HG02678 (cell line): Measurements from ENCODE around the gene GLOD4.
"Not testable (repeated sequence)": the region's sequence is repeated elsewhere in the genome, so short reads cannot be mapped to it uniquely, and the experiment has no call there.

ENCODE experiments used
- ATAC-seq: cut with Tn5 transposase; IDR thresholded peaks from one replicate; pipeline ENCODE4 v1.9.1; 2021; ENCODE audit warnings: mild to moderate bottlenecking, moderate library complexity; ENCODE audit not compliant: unreplicated experiment

Gene GLOD4

DNA sequence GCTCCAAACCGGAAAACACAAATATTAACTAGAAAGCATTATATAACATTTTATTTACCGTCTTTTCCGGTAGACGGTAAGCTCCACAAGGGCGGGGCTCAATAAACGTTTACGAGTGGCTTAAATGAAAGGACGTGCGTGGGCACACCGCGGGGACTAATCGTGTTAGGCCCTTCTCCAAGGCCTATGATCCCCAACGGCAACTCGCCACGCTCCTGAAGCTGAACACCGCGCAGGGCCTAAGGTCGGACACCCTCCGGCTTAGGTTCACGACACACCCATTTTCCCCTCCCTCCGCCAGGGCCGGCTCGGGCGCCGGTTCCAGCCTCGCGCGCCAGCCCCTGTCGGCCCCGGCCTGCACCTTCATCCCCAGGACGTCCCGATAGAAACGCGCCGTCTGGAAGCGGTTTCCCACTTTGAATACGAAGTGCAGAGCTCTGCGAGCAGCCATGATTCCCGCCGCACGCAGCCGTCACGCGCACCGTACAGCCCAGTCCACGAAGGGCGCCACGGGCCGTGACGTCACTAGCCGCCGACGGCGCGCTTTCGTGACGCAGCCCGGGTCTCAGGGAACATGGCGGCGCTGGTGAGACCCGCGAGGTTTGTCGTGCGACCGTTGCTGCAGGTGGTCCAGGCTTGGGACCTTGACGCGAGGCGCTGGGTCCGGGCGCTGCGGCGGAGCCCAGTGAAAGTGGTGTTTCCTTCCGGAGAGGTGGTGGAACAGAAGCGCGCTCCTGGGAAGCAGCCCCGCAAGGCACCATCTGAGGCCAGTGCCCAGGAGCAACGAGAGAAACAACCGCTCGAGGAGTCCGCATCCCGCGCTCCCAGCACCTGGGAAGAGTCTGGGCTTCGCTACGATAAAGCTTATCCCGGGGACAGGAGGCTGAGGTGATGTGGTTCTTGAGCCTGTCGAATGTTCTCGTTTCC, at the start of gene GLOD4, which contains the start of gene MRM3:
Gene GLOD4 (minus strand): TSS at position 476 of the 927 bp plus-strand sequence. CDS start 25 bp downstream, at position 451.
Gene MRM3 (plus strand): TSS at position 549 of the 927 bp plus-strand sequence. CDS start 26 bp downstream, at position 575.
- ATAC-seq = peak; percentile 95

DNA sequence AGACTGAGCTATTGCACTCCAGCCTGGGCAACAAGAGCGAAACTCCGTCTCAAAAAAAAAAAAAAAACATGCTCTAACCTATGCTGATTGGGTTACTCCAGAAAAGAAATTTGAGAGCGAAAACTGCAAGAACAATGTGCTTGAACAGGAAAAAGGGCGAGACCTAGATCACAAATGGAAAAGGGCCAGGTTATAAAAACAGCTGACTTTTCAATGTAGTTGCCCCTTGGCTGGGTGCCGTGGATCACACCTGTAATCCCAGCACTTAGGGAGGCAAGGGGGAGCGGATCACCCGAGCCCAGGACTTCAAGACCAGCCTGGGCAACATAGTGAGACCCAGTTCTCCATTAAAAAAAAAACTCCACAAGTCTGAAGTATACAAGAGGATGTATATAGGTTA, 48.9 kb upstream of the GLOD4 start:
- ATAC-seq = no peak

DNA sequence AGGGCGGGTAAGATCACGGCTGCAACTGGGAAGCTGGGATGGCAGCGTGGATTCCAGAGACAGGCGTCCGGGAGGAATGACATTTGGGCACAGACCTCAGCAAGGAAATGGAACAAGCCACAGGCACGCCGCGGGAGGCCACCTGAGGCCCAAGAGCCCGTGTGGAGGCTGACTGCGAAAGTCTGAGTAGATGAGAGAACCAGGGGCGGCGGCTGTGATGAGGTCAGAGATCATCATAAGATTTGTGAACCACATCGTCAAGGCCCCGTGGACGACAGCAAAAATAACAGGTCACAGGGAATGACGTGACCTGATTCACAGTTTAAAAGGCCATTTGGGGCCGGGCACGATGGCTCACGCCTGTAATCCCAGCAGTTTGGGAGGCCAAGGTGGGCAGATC, 48.3 kb upstream of the GLOD4 start:
- ATAC-seq = no peak

DNA sequence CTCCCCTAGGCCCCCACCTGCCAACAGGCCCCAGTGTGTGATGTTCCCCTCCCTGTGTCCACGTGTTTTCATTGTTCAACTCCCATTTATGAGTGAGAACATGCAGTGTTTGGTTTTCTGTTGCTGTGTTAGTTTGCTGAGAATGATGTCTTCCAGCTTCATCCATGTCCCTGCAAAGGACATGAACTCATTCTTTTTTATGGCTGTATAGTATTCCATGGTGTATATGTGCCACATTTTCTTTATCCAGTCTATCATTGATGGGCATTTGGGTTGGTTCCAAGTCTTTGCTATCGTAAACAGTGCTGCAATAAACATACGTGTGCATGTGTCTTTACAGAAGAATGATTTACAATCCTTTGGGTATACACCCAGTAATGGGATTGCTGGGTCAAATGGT, 47.5 kb upstream of the GLOD4 start:
- ATAC-seq = not testable (repeated sequence)

DNA sequence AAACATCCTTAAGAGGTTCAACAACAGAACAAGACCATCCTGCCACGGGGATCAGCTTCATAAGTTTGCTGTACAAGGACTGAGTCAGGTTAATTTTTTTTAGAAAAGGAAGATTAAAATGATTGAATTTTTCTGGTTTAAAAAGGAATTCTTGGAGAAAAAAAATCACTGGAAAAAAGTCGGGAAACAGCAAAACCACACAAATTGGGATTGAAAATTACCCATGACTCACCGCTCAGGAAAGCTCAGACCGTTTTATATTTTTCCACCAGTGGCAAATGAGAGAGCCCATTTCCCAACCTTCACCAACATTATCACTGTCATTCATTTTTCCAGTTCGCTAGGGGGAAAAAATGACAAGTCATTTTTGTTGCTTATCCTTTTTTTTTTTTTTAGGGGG, 46.7 kb upstream of the GLOD4 start:
- ATAC-seq = no peak

GRCh38 chr17:826778-827177, 44.7 kb upstream of the GLOD4 start:
- no peak for ATAC-seq

GRCh38 chr17:825216-825615, 43.1 kb upstream of the GLOD4 start:
- no peak for ATAC-seq

- no peak for ATAC-seq
Observed at GRCh38 chr17:824378-824777, 42.3 kb upstream of the GLOD4 start.

- ATAC-seq = no peak
Observed at GRCh38 chr17:823501-823902, 41.4 kb upstream of the GLOD4 start.

- no peak for ATAC-seq
Observed at GRCh38 chr17:819251-819650, 37.2 kb upstream of the GLOD4 start.

DNA sequence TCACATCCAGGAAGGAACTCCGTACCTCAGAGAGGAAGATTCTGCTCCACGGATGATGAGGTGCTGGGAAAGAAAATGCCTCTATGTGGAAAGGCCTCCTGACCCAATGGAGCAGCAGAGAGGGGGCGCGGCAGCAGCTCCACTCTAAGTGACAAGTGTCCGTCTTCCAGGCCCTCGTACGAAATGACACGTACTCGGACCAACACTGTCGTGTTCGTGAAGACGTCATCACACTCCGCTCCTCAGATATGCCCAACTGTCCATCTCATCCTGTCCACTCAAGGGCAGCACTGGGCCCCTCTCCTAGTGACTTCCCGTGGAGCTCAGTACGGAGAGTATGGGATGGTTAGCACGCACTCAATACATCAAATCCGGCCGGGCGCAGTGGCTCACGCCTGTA, 32.3 kb upstream of the GLOD4 start:
- no peak for ATAC-seq

DNA sequence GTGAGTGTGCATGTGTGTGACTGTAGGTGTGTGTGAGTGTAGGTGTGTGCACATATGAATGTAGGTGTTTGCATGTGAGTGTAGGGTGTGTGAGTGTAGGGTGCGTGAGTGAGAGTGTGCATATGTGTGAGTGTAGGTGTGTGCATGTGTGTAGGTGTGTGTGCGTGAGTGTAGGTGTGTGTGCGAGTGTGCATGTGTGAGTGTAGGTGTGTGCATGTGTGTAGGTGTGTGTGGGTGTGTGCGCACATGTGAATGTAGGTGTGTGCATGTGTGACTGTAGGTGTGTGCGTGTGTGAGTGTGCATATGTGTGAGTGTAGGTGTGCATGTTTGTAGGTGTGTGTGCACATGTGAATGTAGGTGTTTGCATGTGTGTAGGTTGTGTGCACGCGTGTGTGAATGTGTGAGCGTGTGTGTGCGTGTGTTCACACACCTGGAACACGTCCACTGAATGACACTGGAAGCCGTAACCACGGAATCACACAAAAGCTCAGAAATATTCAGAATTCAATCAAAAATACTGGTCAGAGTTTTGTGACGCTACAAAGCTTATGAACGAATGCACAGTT, 30.6 kb upstream of the GLOD4 start:
- no peak for ATAC-seq

DNA sequence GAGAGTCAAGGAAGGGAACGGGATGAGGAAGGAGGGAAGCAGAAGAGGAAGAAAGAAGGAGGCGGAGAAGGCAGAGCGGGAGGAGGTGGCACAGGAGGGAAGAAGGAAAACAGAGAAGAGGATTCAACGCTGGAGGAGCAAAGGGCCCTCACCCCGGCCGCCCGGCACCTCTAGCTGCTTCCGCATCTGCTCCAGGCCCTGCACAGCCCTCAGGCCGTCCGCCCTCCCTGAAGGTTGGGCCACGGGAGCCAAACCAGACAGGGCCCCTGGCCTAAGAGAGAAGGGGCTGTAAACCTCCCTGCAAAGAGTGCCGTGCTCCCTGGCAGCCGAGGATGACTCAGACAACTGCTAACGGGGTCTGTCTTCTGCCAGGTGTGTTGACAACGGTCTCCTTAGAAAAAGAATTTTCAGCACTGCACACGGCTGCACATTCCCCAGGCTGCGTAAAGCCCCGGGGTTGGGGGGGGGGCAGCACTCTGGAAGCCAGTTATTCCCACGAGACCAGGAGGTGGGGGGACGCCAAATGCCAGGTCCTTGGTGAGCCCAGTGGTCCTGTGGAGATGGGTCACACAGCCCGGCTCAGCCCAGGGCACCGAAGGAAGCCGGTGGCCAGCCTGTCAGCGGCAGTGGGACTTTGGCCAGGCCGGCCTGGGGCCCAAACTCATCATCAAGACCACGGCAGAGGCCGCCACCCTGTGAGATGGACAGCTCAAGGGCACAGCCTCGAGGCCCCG, 29.1 kb upstream of the GLOD4 start:
- ATAC-seq = no peak

- ATAC-seq = no peak
Observed at GRCh38 chr17:807523-808294, 25.6 kb upstream of the GLOD4 start.

- ATAC-seq = no peak
Observed at GRCh38 chr17:806781-807522, 24.9 kb upstream of the GLOD4 start.

GRCh38 chr17:806346-806745, 24.3 kb upstream of the GLOD4 start:
- no peak for ATAC-seq

GRCh38 chr17:805886-806285, 23.8 kb upstream of the GLOD4 start:
- ATAC-seq = not testable (repeated sequence)

DNA sequence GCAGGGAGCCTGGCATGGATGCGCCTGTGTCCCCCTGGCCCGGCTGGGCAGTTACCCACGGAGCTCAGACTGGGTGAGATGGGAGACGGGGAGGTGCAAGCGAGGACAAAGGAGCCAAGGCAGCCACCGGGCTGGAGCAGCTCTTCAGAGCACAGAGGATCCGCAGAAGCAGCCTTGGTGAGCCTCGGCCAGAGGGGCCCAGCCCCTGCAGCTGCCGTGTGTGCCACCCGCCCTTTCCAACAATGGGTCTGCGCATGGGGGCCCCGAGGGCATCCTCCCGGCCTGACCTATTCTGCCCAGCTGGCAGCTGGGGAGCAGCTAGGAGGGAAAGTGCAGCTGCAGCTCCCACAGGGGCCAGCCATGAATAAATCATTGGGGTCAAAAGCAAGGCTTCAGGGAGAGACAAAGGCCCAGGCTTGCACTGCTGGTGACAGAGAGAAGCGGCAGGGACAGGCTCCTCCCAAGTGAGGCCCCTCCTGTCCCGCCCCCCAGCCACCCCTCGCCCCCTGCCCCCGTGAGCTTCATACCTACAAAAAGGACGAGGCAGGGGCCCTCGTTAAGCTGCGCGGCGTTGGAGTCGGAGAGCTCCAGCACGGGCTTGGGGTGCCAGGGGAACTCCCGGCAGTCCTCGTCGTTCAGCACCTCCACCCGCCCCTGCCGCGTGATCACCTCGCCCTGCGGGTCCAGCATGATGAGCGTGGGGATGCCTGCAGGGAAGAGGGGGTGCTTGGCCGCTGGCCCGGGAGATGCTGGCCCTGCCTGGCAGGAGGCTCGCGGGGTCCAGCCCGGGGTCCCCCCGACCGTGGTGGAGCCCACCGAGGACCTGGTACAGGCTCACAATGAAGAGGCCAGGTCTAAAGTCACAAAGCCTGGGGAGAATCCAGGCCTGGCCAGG, 22.7 kb upstream of the GLOD4 start:
- no peak for ATAC-seq
